Adrenal gland (tissue), 12 donors: Measurements from ENCODE around the gene CAGE1. TPM values are rescaled to one million over a fixed set of nuclear protein-coding genes. Genes with fewer than 3 reads are reported as not detected.
"Not testable (repeated sequence)": the region's sequence is repeated elsewhere in the genome, so short reads cannot be mapped to it uniquely, and the experiment has no call there.

ENCODE experiments used
- DNase-seq, 7 donors: peaks; one replicate each; pipeline ENCODE4 v3.0.0-alpha.2; 2019 to 2020
- H3K27ac ChIP-seq, 5 donors: fragments of 200-600 bp; sonication (generic) in 4 of 5; 1 replicate in 3 of 5; 2 replicates in 2 of 5; pipeline versions ENCODE4 v1.5.1 to v1.8.0; 2016 to 2020; ENCODE audit warnings: mild to moderate bottlenecking in 1 of 5
- H3K27me3 ChIP-seq: fragments of 200-600 bp; 2 replicates; pipeline ENCODE4 v1.8.0; 2021
- H3K36me3 ChIP-seq, 2 donors: fragments of 200-600 bp; replicated peaks in 1 of 2; 1 replicate in 1 of 2; 2 replicates in 1 of 2; pipeline versions ENCODE4 v1.5.1 to v1.8.0; 2018 to 2022
- H3K4me1 ChIP-seq, 2 donors: fragments of 200-600 bp; replicated peaks in 1 of 2; 1 replicate in 1 of 2; 2 replicates in 1 of 2; pipeline versions ENCODE4 v1.5.1 to v1.8.0; 2018 to 2021
- H3K4me3 ChIP-seq, 4 donors: fragments of 200-600 bp; sonication (generic) in 3 of 4; one replicate each; pipeline ENCODE4 v1.5.1; 2016 to 2018
- H3K9me3 ChIP-seq, 3 donors: fragments of 200-600 bp; sonication (generic) in 1 of 3; replicated peaks in 1 of 3; 1 replicate in 2 of 3; 2 replicates in 1 of 3; pipeline versions ENCODE4 v1.5.1 to v1.8.0; 2016 to 2021
- CTCF ChIP-seq, 6 experiments: fragments of 450-650 bp in 4 of 6; fragments of 200-600 bp in 2 of 6; sonication (generic) in 1 of 6; IDR thresholded peaks; 1 replicate in 5 of 6; 2 replicates in 1 of 6; pipeline versions ENCODE4 v1.5.1 to v1.8.0; 2016 to 2021; ENCODE audit warnings: antibody characterized with exemption in 6 of 6, mild to moderate bottlenecking in 2 of 6, moderate library complexity in 1 of 6
- POLR2A ChIP-seq, 2 donors: fragments of 450-650 bp; IDR thresholded peaks; one replicate each; pipeline ENCODE4 v1.6.1; 2017; ENCODE audit warnings: antibody characterized with exemption in 2 of 2, mild to moderate bottlenecking in 2 of 2, moderate library complexity in 1 of 2
- WGBS, 4 donors: extraction: QIAGEN DNeasy Blood & Tissue Kit in 2 of 4; methylation state at CpG; one replicate each; pipeline versions ENCODE4 v1.1.5 to v1.1.7; 2013 to 2017; 5-methylcytosine and 5-hydroxymethylcytosine counted together
- intact Hi-C, 2 donors: fragments of 100-400 bp; cut with DNase I; formaldehyde crosslinking; loops; one replicate each; pipeline versions ENCODE4 v1.14.1 to v1.15.0; 2022 to 2023
- polyA plus RNA-seq, 3 donors: library from polyadenylated mRNA; stranded (reverse); fragments of 200-250 nt in 2 of 3; fragments of 350-450 nt in 1 of 3; fragmentation: Illumina TruSeq in 1 of 3; extraction: RNeasy Lipid Tissue Mini Kit (QIAGEN cat#74804) in 1 of 3; gene quantifications; one replicate each; pipeline ENCODE4 v1.2.3, GENCODE V29; 2013 to 2014
- total RNA-seq, 9 donors: library from RNA; depleted of rRNA in 4 of 9; stranded (reverse); fragments of >200 nt in 4 of 9; fragments of 120-200 nt in 1 of 9; fragmentation: NEBNext Ultra II Directional in 1 of 9; extraction: Animal tissue kit (Norgen Biotek cat#: 25700) in 1 of 9; gene quantifications; one replicate each; pipeline versions ENCODE4 v1.1.0 to v1.2.4, GENCODE V29; 2013 to 2023
- donor health status: healthy with polysubstance abuse.
- donor health status: Bipolar disorder and iron deficiency.
- donor health status: DM: yes; HTN: yes; CAD: no.
- donor health status: DM: no; HTN: no; CAD: no.
- donor health status: DM: no; HTN: no; CAD: no.
- donor health status: DM: yes; HTN: yes; CAD: no.

The CAGE1 gene
- total and polyA plus RNA-seq, 12 donors, result 0.06 to 0.25 (median 0.16) TPM; not detected in 8

- Histone ChIP-seq H3K4me1 (peaks cover 8 to 12% of the 10 kb centered on the region in 2 donors), H3K27ac (no peak overlapping the region), H3K27me3 (no peaks in the 10 kb centered on the region), H3K9me3 (no peaks in the 10 kb centered on the region), H3K36me3 (no peaks in the 10 kb centered on the region), H3K4me3 (no peak overlapping the region)
- DNase-seq, result no peak
- intact Hi-C loops, result no loop called here
- TF ChIP-seq CTCF (IDR thresholded peaks at IDR 0.05), result no peak
- TF ChIP-seq POLR2A (IDR thresholded peaks at IDR 0.05), result no peak
- WGBS, 4 donors, result 80 to 88% (median 85%) methylated on average over 6 of the region's 6 CpGs
Observed at GRCh38 chr6:7315948-7316365, 73.6 kb downstream of the CAGE1 start.

- H3K9me3 ChIP-seq, H3K27ac ChIP-seq, intact Hi-C loops, H3K4me3 ChIP-seq, H3K36me3 ChIP-seq, DNase-seq, H3K27me3 ChIP-seq: not testable (repeated sequence)
- WGBS, 4 donors, result 87 to 94% (median 92%) methylated on average over 26 to 34 of the region's 34 CpGs
- peaks cover 8 to 18% of the 10 kb centered on the region in 2 donors for H3K4me1 ChIP-seq
Observed at GRCh38 chr6:7315087-7315947, 74.2 kb downstream of the CAGE1 start.

- no peak for DNase-seq
- Histone ChIP-seq H3K4me1 (peaks cover 8 to 18% of the 10 kb centered on the region in 2 donors), H3K27ac (no peak overlapping the region), H3K9me3 (no peaks in the 10 kb centered on the region), H3K27me3 (no peaks in the 10 kb centered on the region), H3K36me3 (peaks cover 0 to 4% of the 10 kb centered on the region in 2 donors), H3K4me3 (no peak overlapping the region)
- TF ChIP-seq CTCF (IDR thresholded peaks at IDR 0.05) (no peak), POLR2A (IDR thresholded peaks at IDR 0.05) (no peak)
- 94 to 98% (median 96%) methylated on average over 5 to 7 of the region's 7 CpGs for WGBS, 4 donors
- intact Hi-C loops, result no loop called here
Observed at GRCh38 chr6:7314414-7314813, 75.1 kb downstream of the CAGE1 start.

- H3K4me1 ChIP-seq, result peaks cover 8 to 21% of the 10 kb centered on the region in 2 donors
- intact Hi-C loops, result no loop called here
- no peaks in the 10 kb centered on the region for H3K27me3 ChIP-seq
- DNase-seq, result peak in 2 of 7 donors; percentile 13 to 58
- H3K27ac ChIP-seq, result peak overlapping the region; percentile 66 to 99 (median 95)
- 78 to 84% (median 82%) methylated on average over 15 of the region's 15 CpGs for WGBS, 4 donors
- H3K36me3 ChIP-seq, result peaks cover 0 to 11% of the 10 kb centered on the region in 2 donors
- TF ChIP-seq POLR2A (IDR thresholded peaks at IDR 0.05) (no peak), CTCF (IDR thresholded peaks at IDR 0.05) (no peak)
- H3K9me3 ChIP-seq, result no peaks in the 10 kb centered on the region
- peak overlapping the region in 2 of 4 donors; percentile 86 to 97 for H3K4me3 ChIP-seq
Observed at GRCh38 chr6:7313505-7314165, 75.9 kb downstream of the CAGE1 start.
